Ramos (cell line): Measurements from ENCODE around the gene SLC25A1.

Experiments used
- in situ Hi-C: fragments of 300-500 bp; cut with MboI; formaldehyde crosslinking; loops from one replicate; pipeline ENCODE4 v1.14.3; 2022; ENCODE audit warnings: low sequenced_read_pairs; ENCODE audit not compliant: unreplicated experiment

Gene SLC25A1

GRCh38 chr22:19182472-19183157, 4.1 kb upstream of the SLC25A1 start:
- in situ Hi-C loops: no loop called here

GRCh38 chr22:19181786-19182471, 3.4 kb upstream of the SLC25A1 start:
- in situ Hi-C loops: no loop called here

- in situ Hi-C loops: no loop called here
Observed at GRCh38 chr22:19180740-19181410, 2.3 kb upstream of the SLC25A1 start.

- in situ Hi-C loops: no loop called here
Observed at GRCh38 chr22:19180234-19180633, 1.7 kb upstream of the SLC25A1 start.

- in situ Hi-C loops: no loop called here
Observed at GRCh38 chr22:19179497-19180048, 1.0 kb upstream of the SLC25A1 start.

- in situ Hi-C loops: no loop called here
Observed at GRCh38 chr22:19178065-19178656, 375 bp downstream of the SLC25A1 start.

GRCh38 chr22:19177164-19178064, 1.1 kb downstream of the SLC25A1 start:
- in situ Hi-C loops: no loop called here

- in situ Hi-C loops: no loop called here
Observed at GRCh38 chr22:19176732-19177131, 1.8 kb downstream of the SLC25A1 start.

GRCh38 chr22:19176175-19176643, 2.3 kb downstream of the SLC25A1 start:
- in situ Hi-C loops: no loop called here

GRCh38 chr22:19175602-19176174, 2.8 kb downstream of the SLC25A1 start:
- in situ Hi-C loops: no loop called here

- in situ Hi-C loops: no loop called here
Observed at GRCh38 chr22:19175026-19175601, 3.4 kb downstream of the SLC25A1 start.

- in situ Hi-C loops: no loop called here
Observed at GRCh38 chr22:19174106-19175025, 4.2 kb downstream of the SLC25A1 start.

GRCh38 chr22:19173047-19174035, 5.2 kb downstream of the SLC25A1 start:
- in situ Hi-C loops: no loop called here

GRCh38 chr22:19172213-19173046, 6.1 kb downstream of the SLC25A1 start:
- in situ Hi-C loops: no loop called here

GRCh38 chr22:19169947-19170318, 8.6 kb downstream of the SLC25A1 start:
- in situ Hi-C loops: no loop called here
